ENCODE measurements around the gene LAMTOR3. TPM values are rescaled to one million over a fixed set of nuclear protein-coding genes. Genes with fewer than 3 reads are reported as not detected.

Gene LAMTOR3
- total RNA-seq, 1 experiment from 2014 or later = 44.0 TPM

DNA sequence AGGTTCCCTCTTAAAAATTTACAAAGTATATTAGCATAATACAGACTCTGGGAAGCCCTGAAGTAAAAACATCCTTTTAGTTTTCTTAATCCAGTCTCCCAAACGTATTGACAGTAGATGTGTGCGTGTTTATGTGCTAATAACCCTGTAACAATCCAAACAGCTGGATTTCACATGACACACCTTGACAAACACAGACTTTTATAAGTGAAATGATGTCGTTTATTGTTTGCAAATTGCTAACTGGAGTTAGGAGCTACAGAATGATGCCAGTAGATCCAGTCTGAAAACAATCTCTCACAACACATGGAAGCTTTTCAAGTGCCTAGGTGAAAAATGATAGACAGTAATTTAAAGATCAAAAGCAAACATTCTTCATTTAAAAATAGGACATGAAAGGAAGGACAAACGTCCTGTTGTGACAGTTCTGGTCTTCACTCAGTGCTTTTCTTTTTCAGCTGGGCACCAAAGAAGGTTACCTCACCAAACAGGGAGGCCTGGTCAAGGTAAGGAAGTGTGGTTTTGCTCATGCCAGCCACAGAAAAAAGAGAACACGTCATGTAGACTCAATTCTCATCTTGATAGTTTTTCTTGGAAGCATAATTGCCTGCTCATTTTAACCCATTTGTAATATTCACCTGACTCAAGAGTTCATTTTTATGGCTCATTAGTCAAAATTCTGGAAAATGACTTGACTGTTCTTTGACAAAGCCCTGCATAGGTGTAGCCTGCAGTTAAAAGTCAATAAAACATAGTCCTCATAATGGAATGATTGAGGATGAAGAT, 32.9 kb downstream of the LAMTOR3 start:
- DNase-seq (ENCODE audit: low read depth) = peak; percentile 30

- no peak for DNase-seq (ENCODE audit: low read depth)
Measured at GRCh38 chr4:99860521-99860920, 33.7 kb downstream of the LAMTOR3 start.

- DNase-seq (ENCODE audit: low read depth) = no peak
Measured at GRCh38 chr4:99859618-99860017, 34.6 kb downstream of the LAMTOR3 start.

GRCh38 chr4:99857307-99857706, 36.9 kb downstream of the LAMTOR3 start:
- no peak for DNase-seq (ENCODE audit: low read depth)

DNA sequence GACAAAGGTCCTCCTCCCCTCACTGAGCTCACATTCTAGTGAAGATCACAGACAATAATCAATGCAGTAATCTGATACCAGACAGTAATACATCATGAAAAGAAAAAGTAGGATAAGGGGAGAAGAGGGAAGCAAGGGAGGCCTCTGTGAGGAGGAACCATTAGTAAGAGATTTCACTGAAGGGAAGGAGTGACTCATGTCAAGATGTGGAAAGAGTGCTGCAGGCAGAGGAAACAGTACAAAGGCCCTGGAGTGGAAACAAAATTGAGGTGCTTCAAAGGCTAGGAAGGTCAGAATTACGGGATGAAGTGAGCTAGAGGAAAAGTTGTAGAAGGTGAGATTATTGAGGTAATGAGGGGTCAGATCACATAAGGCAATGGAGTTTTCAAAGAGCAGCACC, 38.1 kb downstream of the LAMTOR3 start:
- DNase-seq (ENCODE audit: low read depth) = peak; percentile 57

GRCh38 chr4:99855678-99856077, 38.5 kb downstream of the LAMTOR3 start:
- DNase-seq (ENCODE audit: low read depth) = no peak

DNA sequence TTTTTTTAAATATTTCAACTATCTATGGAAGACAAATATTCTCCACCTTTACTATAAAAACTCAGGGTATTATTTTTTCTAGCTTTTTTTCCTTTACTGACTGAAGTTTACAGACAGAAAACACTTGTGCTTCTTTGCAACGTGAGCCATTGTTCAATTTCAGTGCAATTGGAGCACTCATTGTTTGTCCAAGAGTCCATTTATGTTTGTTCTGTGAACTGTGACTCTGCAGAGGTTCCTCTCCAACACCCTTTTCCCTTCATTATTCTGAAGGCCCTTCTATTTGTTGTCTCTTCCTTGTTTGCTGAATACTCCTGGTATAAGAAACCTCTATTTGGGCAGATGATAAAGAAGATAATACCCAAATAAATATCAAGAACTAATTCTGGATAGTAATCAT, 40.2 kb downstream of the LAMTOR3 start:
- no peak for DNase-seq (ENCODE audit: low read depth)

- DNase-seq (ENCODE audit: low read depth) = no peak
Measured at GRCh38 chr4:99853190-99853589, 41.0 kb downstream of the LAMTOR3 start.

DNA sequence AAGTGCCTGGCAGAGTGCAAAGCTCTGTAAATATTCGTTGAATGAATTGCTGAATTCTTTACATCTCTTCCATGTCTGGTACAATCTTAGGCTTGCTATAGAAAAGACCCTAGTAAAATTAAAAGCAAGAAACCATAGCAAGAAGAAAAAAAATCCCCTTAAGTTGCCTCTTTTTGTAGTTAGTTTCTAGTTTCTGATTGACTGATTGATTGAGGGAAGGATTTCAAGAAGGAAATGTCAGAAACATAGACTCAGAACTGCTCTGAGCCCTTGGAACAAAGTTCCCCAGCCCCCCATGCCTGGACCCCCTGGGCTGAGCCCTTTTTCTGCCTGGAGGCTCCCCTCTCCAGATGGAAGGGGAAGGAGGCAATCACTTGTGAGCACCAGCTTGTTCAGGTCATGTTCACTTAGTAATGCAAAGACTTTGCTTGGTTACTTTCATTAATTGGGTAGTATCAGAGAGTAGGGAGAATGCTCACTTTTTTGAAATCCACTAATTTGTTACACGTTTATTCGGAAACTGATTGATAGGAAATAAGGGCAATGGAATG, 42.0 kb downstream of the LAMTOR3 start:
- DNase-seq (ENCODE audit: low read depth) = no peak

DNA sequence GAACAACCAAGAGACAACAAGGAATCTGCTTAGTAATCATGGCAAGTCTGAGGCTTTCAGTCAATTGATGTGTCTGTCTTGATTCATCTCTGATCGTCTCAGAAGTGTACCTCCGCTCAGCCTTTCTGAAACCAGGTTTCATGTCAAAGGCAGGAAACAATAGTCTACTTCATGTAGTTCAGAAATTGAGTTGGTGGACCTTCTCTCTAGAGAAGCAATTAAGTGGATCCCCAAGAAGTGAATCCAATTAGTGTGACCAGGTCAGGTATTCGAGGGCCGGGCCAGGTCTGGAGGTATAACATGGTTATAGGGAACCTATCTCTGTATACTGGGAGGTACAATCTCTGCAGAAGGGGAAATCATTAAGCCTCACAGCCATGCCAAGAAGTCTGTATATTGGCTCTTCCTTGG, 45.6 kb downstream of the LAMTOR3 start:
- no peak for DNase-seq (ENCODE audit: low read depth)

DNA sequence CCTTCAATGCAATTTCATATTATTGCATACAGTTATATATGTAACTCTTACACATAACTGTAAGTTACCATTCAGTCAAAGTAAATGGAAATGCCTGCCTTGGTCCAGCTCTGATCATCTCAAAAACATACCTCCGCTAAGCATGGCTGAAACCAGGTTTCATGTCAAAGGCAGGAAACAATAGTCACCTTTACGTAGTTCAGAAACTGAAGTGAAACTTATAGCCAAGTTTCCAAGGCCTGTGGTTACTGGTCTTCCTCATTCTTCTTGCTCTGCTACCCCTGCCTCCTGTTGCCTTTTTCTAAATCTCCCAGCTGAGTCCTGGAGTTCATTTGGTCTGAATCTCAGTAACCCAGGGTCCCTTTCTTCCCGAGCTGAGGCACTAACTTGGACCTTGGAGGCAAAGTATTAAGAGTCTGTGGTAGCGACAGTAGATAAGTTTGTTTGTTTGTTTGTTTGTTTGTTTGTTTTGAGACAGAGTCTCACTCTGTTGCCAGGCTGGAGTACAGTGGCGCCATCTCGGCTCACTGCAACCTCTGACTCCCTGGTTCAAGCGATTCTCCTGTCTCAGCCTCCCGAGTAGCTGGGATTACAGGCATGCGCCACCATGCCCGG, 46.8 kb downstream of the LAMTOR3 start:
- no peak for DNase-seq (ENCODE audit: low read depth)

DNA sequence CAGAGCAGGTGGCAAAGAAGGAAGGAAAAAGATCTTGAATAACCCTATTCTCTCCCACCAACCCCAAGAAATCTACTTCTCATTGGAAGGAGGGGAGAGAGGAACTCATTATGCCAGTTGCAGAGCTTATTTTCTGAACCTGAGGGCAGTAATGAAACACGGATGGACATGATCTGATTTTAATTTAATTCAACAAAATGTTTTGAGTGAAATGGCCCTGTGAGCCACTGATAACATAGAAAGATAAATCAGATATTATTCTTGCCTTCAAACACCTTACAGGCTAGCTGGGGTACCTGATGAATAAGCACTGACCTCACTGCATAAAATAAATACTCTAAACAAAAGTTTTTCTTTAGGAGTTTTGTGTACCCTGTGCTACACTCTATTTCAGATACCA, 47.3 kb downstream of the LAMTOR3 start:
- DNase-seq (ENCODE audit: low read depth) = no peak

- DNase-seq (ENCODE audit: low read depth) = no peak
Measured at GRCh38 chr4:99845708-99846469, 48.3 kb downstream of the LAMTOR3 start.

GRCh38 chr4:99845179-99845578, 49.0 kb downstream of the LAMTOR3 start:
- DNase-seq (ENCODE audit: low read depth) = no peak

DNA sequence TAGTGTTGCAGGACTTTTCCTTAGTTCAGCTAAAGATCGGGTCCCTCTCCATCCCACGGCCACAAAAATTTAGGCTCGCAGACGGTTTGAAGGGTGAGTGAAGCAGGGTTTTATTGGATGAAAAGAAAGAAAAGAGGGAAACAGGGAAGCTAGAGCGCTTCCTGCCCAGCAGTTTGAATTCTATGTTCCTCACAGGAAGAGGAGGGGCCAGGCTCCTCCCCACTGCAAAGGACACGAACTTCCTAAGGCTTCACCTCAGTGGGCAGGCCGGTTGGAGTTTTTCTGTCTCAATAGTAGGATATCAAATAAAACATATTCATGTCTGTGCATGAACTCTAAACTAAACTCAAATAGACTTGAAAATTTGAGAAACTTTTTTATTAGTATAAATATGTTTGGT, 50.2 kb downstream of the LAMTOR3 start:
- DNase-seq (ENCODE audit: low read depth) = no peak

DNA sequence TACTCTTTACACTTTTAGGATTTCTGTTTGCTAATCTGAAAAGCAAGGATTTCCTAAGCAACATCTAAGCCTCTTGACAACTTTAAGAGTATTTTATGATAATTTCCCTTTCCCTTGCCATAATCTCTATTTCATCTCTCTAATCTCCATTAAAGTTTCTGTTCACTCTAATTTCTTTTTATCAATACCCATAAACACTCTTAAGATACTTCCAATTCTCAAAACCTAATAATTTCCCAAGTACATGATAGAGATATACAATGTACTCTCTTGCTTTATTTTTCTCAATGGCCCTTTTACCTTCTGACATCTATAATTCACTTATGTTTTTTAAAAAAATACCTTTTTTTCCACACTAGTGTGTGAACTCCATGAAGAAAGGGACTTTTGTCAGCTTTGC, 50.8 kb downstream of the LAMTOR3 start:
- no peak for DNase-seq (ENCODE audit: low read depth)

- DNase-seq (ENCODE audit: low read depth) = no peak
Measured at GRCh38 chr4:99841129-99841528, 53.1 kb downstream of the LAMTOR3 start.

DNA sequence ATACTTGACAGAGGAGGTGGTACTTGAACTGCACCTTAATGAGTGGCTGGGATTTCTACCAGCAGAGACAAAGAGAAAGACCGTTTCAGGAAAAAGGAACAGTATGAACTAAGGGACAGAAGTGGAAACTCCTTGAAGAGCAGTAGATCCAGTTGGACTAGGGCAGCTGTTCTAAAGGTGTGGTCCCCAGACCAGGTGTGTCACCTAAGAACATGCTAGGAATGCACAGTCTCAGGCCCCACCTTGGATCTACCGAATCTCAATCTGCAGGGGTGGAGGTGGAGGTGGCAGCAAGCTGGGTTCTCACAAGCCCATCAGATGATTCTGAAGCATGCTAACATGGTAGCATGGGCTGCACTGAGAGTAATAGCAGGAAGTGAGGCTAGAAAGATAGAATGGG, 55.3 kb downstream of the LAMTOR3 start:
- DNase-seq (ENCODE audit: low read depth) = no peak

GRCh38 chr4:99835942-99836341, 58.3 kb downstream of the LAMTOR3 start:
- no peak for DNase-seq (ENCODE audit: low read depth)

GRCh38 chr4:99834569-99834968, 59.7 kb downstream of the LAMTOR3 start:
- DNase-seq (ENCODE audit: low read depth) = no peak

- DNase-seq (ENCODE audit: low read depth) = no peak
Measured at GRCh38 chr4:99833756-99834155, 60.5 kb downstream of the LAMTOR3 start.

DNA sequence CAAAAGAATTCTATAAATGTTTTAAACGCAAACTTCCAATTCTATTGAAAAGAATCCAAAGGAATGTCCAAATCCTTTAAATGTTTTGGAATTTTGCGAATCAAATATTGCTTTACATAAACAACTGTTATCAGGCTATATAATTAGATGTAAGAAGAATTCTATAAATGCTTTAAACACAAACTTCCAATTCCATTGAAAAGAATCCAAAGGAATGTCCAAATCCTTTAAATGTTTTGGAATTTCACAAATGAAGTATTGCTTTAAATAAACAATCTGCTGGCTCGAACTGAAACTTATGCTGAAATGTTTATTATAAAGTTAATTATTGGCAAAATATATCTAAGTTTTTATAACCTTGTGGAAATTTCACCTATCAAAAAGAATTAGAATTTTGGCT, 61.5 kb downstream of the LAMTOR3 start:
- DNase-seq (ENCODE audit: low read depth) = no peak

- no peak for DNase-seq (ENCODE audit: low read depth)
Measured at GRCh38 chr4:99832321-99832720, 61.9 kb downstream of the LAMTOR3 start.

All from M059J (cell line).